Endothelial cell (in vitro differentiated cells): Measurements from ENCODE around the gene QPRT. TPM values are rescaled to one million over a fixed set of nuclear protein-coding genes. Genes with fewer than 3 reads are reported as not detected.
A peak's percentile ranks its signal among the peaks of the same experiment; 100 is the strongest.
"Not testable (repeated sequence)": the region's sequence is repeated elsewhere in the genome, so short reads cannot be mapped to it uniquely, and the experiment has no call there.

Experiments
- DNase-seq: peaks from one replicate; pipeline ENCODE4 v3.0.0; 2021; ENCODE audit warnings: low spot score
- H3K27ac Mint-ChIP-seq: one replicate; pipeline ENCODE4 v1.8.0; 2021; ENCODE audit warnings: mixed read lengths, inconsistent platforms; ENCODE audit not compliant: unreplicated experiment
- H3K27me3 Mint-ChIP-seq: one replicate; pipeline ENCODE4 v1.8.0; 2021; ENCODE audit warnings: mild to moderate bottlenecking, moderate library complexity, mixed read lengths, inconsistent platforms; ENCODE audit not compliant: unreplicated experiment
- H3K36me3 Mint-ChIP-seq: one replicate; pipeline ENCODE4 v1.8.0; 2021; ENCODE audit warnings: mild to moderate bottlenecking, low read depth, mixed read lengths, inconsistent platforms; ENCODE audit not compliant: unreplicated experiment
- H3K4me1 Mint-ChIP-seq: one replicate; pipeline ENCODE4 v1.8.0; 2021; ENCODE audit warnings: mild to moderate bottlenecking, mixed read lengths, inconsistent platforms; ENCODE audit not compliant: unreplicated experiment
- H3K4me3 Mint-ChIP-seq: one replicate; pipeline ENCODE4 v1.8.0; 2021; ENCODE audit warnings: mild to moderate bottlenecking, mixed read lengths, inconsistent platforms; ENCODE audit not compliant: unreplicated experiment
- H3K9me3 Mint-ChIP-seq: one replicate; pipeline ENCODE4 v1.8.0; 2021; ENCODE audit warnings: mixed read lengths, inconsistent platforms; ENCODE audit not compliant: unreplicated experiment
- total RNA-seq: library from RNA; stranded (reverse); fragmentation: NEBNext Ultra II Directional; extraction: Animal tissue kit (Norgen Biotek cat#: 25700); gene quantifications from one replicate; pipeline ENCODE4 v1.2.1, GENCODE V29; 2021; ENCODE audit not compliant: unreplicated experiment
- TF ChIP-seq, protein P1 (sequence below): fragments of 200-600 bp; sonication (generic); IDR thresholded peaks from one replicate; pipeline ENCODE4 v1.5.0; 2021; ENCODE audit warnings: antibody characterized with exemption; ENCODE audit not compliant: unreplicated experiment

The QPRT gene
- total RNA-seq, 1 donor from 2014 or later, result 30.4 TPM

DNA sequence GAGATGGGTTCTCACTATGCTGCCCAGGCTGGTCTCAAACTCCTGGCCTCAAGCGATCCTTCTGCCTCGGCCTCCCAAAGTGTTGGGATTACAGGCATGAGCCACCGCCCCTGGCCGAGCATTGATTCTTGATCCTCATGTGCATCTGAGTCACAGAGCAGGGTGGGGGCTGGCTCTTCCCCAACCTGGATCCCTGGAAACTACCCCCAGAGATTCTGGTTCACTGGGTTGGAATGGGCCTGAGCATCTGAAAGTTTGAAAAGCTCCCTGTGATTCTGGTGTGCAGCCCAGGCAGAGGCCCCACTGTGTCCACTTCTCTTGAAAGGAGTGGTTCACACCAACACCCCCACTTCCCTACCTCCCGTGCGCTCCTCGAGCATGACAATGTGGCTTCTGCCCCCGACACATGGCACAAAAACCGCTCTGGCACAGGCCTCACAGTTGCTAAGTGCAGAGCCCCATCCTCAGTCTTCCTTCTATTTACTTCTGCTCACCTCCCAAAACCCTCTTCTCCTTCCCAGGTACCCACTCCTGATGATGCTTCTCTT is 4.6 kb downstream of the QPRT start:
- Mint-ChIP-seq H3K4me3 (no peak overlapping the region), H3K27me3 (peaks cover 5% of the 10 kb centered on the region), H3K9me3 (no peaks in the 10 kb centered on the region), H3K4me1 (peaks cover 14% of the 10 kb centered on the region), H3K27ac (no peak overlapping the region), H3K36me3 (no peaks in the 10 kb centered on the region)
- DNase-seq, result no peak
- TF ChIP-seq, protein P1, sequence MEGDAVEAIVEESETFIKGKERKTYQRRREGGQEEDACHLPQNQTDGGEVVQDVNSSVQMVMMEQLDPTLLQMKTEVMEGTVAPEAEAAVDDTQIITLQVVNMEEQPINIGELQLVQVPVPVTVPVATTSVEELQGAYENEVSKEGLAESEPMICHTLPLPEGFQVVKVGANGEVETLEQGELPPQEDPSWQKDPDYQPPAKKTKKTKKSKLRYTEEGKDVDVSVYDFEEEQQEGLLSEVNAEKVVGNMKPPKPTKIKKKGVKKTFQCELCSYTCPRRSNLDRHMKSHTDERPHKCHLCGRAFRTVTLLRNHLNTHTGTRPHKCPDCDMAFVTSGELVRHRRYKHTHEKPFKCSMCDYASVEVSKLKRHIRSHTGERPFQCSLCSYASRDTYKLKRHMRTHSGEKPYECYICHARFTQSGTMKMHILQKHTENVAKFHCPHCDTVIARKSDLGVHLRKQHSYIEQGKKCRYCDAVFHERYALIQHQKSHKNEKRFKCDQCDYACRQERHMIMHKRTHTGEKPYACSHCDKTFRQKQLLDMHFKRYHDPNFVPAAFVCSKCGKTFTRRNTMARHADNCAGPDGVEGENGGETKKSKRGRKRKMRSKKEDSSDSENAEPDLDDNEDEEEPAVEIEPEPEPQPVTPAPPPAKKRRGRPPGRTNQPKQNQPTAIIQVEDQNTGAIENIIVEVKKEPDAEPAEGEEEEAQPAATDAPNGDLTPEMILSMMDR, result no peak

DNA sequence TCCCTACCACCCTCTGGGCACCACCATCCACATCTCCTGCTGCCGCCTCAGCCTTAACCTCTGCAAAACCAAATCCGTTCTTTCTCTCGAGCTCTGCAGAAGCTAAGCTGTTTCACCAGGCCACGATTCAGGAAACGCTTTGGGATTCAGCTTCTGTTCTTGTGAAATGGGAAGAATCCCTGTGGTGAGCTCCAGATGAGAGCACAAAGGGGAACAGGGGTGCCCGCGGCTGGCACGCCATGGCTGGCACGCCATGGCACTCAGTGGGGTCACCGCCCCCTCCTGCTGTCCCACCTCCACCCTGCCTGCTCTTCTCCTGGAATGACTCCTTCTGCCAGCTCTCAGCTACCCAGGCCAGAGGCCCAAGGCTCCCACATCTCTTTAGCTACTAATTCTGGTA is 5.7 kb downstream of the QPRT start:
- Mint-ChIP-seq H3K9me3 (no peaks in the 10 kb centered on the region), H3K4me1 (peaks cover 10% of the 10 kb centered on the region), H3K4me3 (no peak overlapping the region), H3K36me3 (no peaks in the 10 kb centered on the region), H3K27ac (no peak overlapping the region), H3K27me3 (no peaks in the 10 kb centered on the region)
- no peak for DNase-seq
- TF ChIP-seq, protein P1, result no peak

DNA sequence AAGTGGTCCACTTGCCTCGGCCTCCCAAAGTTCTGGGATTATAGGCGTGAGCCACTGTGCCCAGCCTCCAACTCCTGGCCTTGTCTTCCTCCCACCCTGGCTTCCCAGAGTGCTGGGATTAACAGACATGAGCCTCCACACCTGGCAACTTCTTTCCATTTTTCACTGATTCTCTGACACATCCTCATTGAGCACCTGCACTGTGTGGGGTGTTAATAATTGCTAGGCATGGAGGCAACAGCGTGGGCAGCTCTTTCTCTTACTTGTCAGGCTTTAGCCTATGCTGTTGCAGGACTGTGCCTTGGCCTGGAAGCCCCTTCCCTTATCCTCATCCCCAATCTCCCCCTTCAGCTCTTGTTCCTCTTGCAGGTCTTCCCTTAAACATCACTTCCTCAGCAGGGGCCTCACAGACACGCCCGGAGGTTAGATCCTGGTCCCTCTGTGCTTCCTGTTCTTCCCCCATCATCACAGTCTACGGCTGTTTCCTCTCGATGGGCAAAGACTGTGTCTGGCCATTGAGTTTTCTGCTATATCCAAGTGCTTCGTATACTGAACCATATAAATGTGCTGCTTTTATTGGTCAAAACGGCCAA is 7.9 kb downstream of the QPRT start:
- Mint-ChIP-seq H3K4me3 (no peak overlapping the region), H3K27me3 (no peaks in the 10 kb centered on the region), H3K9me3 (no peaks in the 10 kb centered on the region), H3K36me3 (peaks cover 4% of the 10 kb centered on the region), H3K27ac (peak overlapping the region; percentile 21), H3K4me1 (peaks cover 9% of the 10 kb centered on the region)
- TF ChIP-seq, protein P1, result no peak
- no peak for DNase-seq

DNA sequence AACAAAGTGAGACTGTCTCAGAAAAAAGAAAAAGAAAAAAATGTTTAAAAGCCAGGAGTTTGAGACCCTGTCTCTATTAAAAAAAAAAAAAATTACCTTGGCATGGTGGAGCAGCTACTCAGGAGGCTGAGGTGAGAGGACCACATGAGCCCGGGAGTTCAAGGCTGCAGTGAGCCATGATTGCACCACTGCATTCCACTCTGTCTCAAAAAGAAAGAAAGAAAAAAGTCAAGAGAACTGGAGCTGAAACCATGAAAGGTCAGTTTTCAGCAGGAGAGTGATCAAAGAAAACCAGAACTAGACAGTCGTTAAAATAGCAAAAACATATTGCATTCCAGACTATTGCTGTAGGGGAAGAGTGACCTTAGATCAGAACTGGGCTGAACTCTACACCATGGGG is 8.8 kb downstream of the QPRT start:
- Mint-ChIP-seq H3K9me3 (no peaks in the 10 kb centered on the region), H3K27ac (no peak overlapping the region), H3K4me3 (no peak overlapping the region), H3K27me3 (no peaks in the 10 kb centered on the region), H3K36me3 (peaks cover 4% of the 10 kb centered on the region), H3K4me1 (peaks cover 9% of the 10 kb centered on the region)
- TF ChIP-seq, protein P1, result no peak
- DNase-seq, result no peak

DNA sequence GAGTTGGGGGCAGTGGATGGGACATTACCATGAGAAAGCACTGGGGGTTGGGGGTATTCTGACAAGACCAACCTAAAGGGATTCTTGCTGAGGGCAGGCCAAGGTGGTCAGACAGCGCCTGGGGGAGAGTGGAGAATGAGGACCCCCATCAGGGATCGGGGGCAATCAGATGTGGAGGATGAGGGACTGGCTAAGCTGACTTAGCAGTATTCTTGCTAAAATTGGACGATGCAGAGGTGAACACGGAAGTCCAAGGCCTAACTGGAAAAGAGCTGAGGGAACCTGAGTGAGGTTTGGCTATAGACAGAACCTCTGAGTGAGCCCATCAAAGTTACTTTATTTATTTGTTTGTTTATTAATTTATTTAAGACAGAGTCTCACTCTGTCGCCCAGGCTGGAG is 9.2 kb downstream of the QPRT start:
- Mint-ChIP-seq H3K36me3 (peaks cover 4% of the 10 kb centered on the region), H3K4me3 (no peak overlapping the region), H3K27ac (no peak overlapping the region), H3K27me3 (no peaks in the 10 kb centered on the region), H3K4me1 (peaks cover 9% of the 10 kb centered on the region), H3K9me3 (no peaks in the 10 kb centered on the region)
- TF ChIP-seq, protein P1, result no peak
- DNase-seq, result no peak

DNA sequence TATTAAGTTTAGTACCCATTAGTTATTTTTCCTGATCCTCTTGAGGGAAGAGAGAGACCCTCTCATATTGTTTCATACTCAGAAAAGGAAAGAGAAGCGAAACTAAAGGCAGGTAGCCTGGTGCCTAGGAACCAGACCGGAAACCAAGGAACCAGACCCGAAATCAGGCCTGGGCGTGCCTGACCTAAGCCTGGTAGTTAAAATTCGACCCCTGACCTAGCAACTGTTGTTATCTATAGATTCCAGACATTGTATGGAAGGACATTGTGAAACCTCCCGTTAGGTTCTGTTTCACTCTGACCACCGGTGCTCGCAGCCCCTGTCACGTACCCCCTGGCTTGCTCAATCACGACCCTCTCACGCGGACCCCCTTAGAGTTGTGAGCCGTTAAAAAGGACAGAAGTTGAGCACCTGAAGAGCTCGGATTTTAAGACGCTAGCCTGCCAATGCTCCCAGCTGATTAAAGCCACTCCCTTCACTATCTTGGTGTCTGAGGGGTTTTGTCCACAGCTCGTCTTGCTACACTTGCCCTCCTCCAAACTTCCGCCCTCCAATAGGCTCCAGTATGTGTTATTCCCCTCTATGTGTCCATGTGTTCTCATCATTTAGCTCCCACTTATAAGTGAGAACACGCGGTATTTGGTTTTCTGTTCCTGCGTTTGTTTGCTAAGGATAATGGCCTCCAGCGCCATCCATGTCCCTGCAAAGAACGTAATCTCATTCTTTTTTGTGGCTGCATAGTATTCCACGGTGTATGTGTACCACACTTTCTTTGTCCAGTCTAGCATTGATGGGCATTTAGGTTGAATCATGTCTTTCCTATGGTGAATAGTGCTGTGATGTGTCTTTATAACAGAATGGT is 10.7 kb downstream of the QPRT start:
- H3K4me3 Mint-ChIP-seq, DNase-seq, H3K27me3 Mint-ChIP-seq, H3K9me3 Mint-ChIP-seq, H3K4me1 Mint-ChIP-seq, H3K36me3 Mint-ChIP-seq: not testable (repeated sequence)
- peak overlapping the region; percentile 17 for H3K27ac Mint-ChIP-seq

DNA sequence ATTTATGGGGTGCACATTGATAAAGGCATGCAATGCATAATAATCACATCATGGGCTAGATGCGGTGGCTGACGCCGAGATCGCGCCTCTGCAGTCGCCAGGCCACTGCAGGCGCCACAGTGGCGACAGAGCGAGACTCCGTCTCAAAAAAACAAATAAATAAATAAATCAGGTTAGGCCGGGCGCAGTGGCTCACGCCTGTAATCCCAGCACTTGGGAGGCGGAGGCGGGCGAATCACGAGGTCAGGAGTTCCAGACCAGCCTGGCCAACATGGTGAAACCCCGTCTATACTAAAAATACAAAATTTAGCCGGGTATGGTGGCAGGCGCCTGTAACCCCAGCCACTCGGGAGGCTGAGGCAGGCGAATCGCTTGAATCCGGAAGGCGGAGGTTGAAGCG is 13.6 kb downstream of the QPRT start:
- H3K27me3 Mint-ChIP-seq, H3K9me3 Mint-ChIP-seq, H3K4me3 Mint-ChIP-seq, H3K27ac Mint-ChIP-seq, H3K4me1 Mint-ChIP-seq, DNase-seq: not testable (repeated sequence)
- peaks cover 11% of the 10 kb centered on the region for H3K36me3 Mint-ChIP-seq
